Hepatocyte (in vitro differentiated cells): Measurements from ENCODE around the gene IFT22.

Source experiments
- CTCF ChIP-seq: fragments of 200-600 bp; sonication (generic); IDR thresholded peaks from 2 replicates; pipeline ENCODE4 v1.5.1; 2016; ENCODE audit warnings: antibody characterized with exemption, mild to moderate bottlenecking; ENCODE audit not compliant: poor library complexity
- EZH2phosphoT487 ChIP-seq: fragments of 200-600 bp; sonication (generic); IDR thresholded peaks from one replicate; pipeline ENCODE4 v1.6.1; 2018; ENCODE audit warnings: antibody characterized with exemption, mild to moderate bottlenecking, low read depth, moderate library complexity; ENCODE audit not compliant: unreplicated experiment, severe bottlenecking

- no peak for TF ChIP-seq CTCF
- no peak for TF ChIP-seq EZH2phosphoT487
These were observed 20.9 kb downstream of the IFT22 start for GRCh38 chr7:101300465-101301376.
